ENCODE data around the gene OMP. TPM values are rescaled to one million over a fixed set of nuclear protein-coding genes. Genes with fewer than 3 reads are reported as not detected.

The OMP gene
- total RNA-seq, 1 donor from 2014 or later: not detected

- peak within 1 kb of the TSS; percentile 69 for H3K4me3 ChIP-seq (ENCODE audit: low read depth, low read length)
- H3K27me3 ChIP-seq (ENCODE audit: control insufficient read depth, insufficient read depth, low read length): peaks cover 6% of the 10 kb centered on the region
- DNase-seq (ENCODE audit: low read depth): peak; percentile 68
- FAIRE-seq: no peak
- TF ChIP-seq CTCF (IDR thresholded peaks at IDR 0.05; ENCODE audit: insufficient read depth, low read length, severe bottlenecking): no peak
- H3K36me3 ChIP-seq (ENCODE audit: control insufficient read depth, insufficient read depth, low read length): no peaks in the 10 kb centered on the region
These were observed 36.2 kb upstream of the OMP start, which contains the start of gene CAPN5 for GRCh38 chr11:77066229-77067042. CAPN5 (plus strand) TSS chr11:77066971; CDS start chr11:77084887, 17,916 bp downstream.

GRCh38 chr11:77067861-77068443 lies 34.7 kb upstream of the OMP start:
- no peaks in the 10 kb centered on the region for H3K36me3 ChIP-seq (ENCODE audit: control insufficient read depth, insufficient read depth, low read length)
- DNase-seq (ENCODE audit: low read depth) (no peak), FAIRE-seq (no peak)
- no peak overlapping the region for H3K4me3 ChIP-seq (ENCODE audit: low read depth, low read length)
- TF ChIP-seq CTCF (IDR thresholded peaks at IDR 0.05; ENCODE audit: insufficient read depth, low read length, severe bottlenecking): no peak
- H3K27me3 ChIP-seq (ENCODE audit: control insufficient read depth, insufficient read depth, low read length): peaks cover 6% of the 10 kb centered on the region

- H3K4me3 ChIP-seq (ENCODE audit: low read depth, low read length): no peak overlapping the region
- peaks cover 6% of the 10 kb centered on the region for H3K27me3 ChIP-seq (ENCODE audit: control insufficient read depth, insufficient read depth, low read length)
- no peak for TF ChIP-seq CTCF (IDR thresholded peaks at IDR 0.05; ENCODE audit: insufficient read depth, low read length, severe bottlenecking)
- DNase-seq (ENCODE audit: low read depth): no peak
- H3K36me3 ChIP-seq (ENCODE audit: control insufficient read depth, insufficient read depth, low read length): no peaks in the 10 kb centered on the region
- no peak for FAIRE-seq
These were observed 33.9 kb upstream of the OMP start for GRCh38 chr11:77068457-77069335.

- DNase-seq (ENCODE audit: low read depth) (no peak), FAIRE-seq (no peak)
- no peak overlapping the region for H3K4me3 ChIP-seq (ENCODE audit: low read depth, low read length)
These were observed 33.2 kb upstream of the OMP start for GRCh38 chr11:77069336-77069968.

More at GRCh38 chr11:77069336-77069968, 33.2 kb upstream of the OMP start:
- TF ChIP-seq CTCF (IDR thresholded peaks at IDR 0.05; ENCODE audit: insufficient read depth, low read length, severe bottlenecking): no peak
- peaks cover 6% of the 10 kb centered on the region for H3K27me3 ChIP-seq (ENCODE audit: control insufficient read depth, insufficient read depth, low read length)
- no peaks in the 10 kb centered on the region for H3K36me3 ChIP-seq (ENCODE audit: control insufficient read depth, insufficient read depth, low read length)
